Progenitor cell of endocrine pancreas (in vitro differentiated cells): ENCODE measurements around the gene RASSF6. TPM values are rescaled to one million over a fixed set of nuclear protein-coding genes. Genes with fewer than 3 reads are reported as not detected.

ENCODE experiments used
- DNase-seq: peaks from one replicate; pipeline ENCODE4 v3.0.0; 2021; ENCODE audit warnings: low spot score; ENCODE audit not compliant: unreplicated experiment
- H3K27ac Mint-ChIP-seq: 2 replicates; pipeline ENCODE4 v1.8.0; 2021; ENCODE audit warnings: mild to moderate bottlenecking, moderate library complexity, mixed read lengths
- H3K27me3 Mint-ChIP-seq: 2 replicates; pipeline ENCODE4 v1.8.0; 2021; ENCODE audit warnings: mixed read lengths
- H3K36me3 Mint-ChIP-seq: 2 replicates; pipeline ENCODE4 v1.8.0; 2022; ENCODE audit warnings: mixed read lengths; ENCODE audit not compliant: insufficient read depth
- H3K4me1 Mint-ChIP-seq: 2 replicates; pipeline ENCODE4 v1.8.0; 2021; ENCODE audit warnings: low read depth, mixed read lengths
- H3K4me3 Mint-ChIP-seq: 2 replicates; pipeline ENCODE4 v1.8.0; 2021; ENCODE audit warnings: low read depth, mild to moderate bottlenecking, moderate library complexity, mixed read lengths
- H3K9me3 Mint-ChIP-seq: 2 replicates; pipeline ENCODE4 v1.8.0; 2021; ENCODE audit warnings: low read depth, mixed read lengths
- total RNA-seq: library from RNA; stranded (reverse); gene quantifications from 2 replicates; pipeline ENCODE4 v1.2.1, GENCODE V29; 2021
- TF ChIP-seq, protein P1 (sequence below): fragments of 200-600 bp; sonication (generic); IDR thresholded peaks from one replicate; pipeline ENCODE4 v1.5.0; 2021; ENCODE audit warnings: antibody characterized with exemption, mild to moderate bottlenecking; ENCODE audit not compliant: unreplicated experiment

RASSF6 gene
- total RNA-seq, 1 donor from 2014 or later = 10.1 TPM

DNA sequence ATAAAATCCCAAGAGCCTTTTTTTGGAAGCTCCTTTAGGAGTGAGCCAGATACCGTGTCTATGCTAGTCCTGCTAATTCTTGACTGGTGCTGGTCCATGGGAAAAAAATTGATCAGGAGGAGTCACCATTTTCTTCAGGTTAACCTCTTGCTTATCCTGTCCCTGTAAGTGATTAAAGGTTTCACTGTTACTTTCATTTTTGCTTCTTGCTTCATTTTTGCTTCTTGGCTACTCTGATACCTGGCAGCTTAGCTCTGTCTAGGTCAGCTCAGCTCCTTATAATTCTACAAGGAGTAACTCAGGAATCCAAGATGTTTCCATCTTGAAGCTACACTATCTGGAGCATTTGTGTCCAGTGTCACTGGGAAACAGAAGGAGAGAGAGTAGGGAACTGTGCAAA is 93.0 kb downstream of the RASSF6 start:
- H3K27me3 Mint-ChIP-seq = no peaks in the 10 kb centered on the region
- no peak overlapping the region for H3K4me3 Mint-ChIP-seq
- DNase-seq = no peak
- no peak overlapping the region for H3K27ac Mint-ChIP-seq
- no peaks in the 10 kb centered on the region for H3K9me3 Mint-ChIP-seq
- TF ChIP-seq, protein P1, sequence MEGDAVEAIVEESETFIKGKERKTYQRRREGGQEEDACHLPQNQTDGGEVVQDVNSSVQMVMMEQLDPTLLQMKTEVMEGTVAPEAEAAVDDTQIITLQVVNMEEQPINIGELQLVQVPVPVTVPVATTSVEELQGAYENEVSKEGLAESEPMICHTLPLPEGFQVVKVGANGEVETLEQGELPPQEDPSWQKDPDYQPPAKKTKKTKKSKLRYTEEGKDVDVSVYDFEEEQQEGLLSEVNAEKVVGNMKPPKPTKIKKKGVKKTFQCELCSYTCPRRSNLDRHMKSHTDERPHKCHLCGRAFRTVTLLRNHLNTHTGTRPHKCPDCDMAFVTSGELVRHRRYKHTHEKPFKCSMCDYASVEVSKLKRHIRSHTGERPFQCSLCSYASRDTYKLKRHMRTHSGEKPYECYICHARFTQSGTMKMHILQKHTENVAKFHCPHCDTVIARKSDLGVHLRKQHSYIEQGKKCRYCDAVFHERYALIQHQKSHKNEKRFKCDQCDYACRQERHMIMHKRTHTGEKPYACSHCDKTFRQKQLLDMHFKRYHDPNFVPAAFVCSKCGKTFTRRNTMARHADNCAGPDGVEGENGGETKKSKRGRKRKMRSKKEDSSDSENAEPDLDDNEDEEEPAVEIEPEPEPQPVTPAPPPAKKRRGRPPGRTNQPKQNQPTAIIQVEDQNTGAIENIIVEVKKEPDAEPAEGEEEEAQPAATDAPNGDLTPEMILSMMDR = no peak
- peaks cover 9% of the 10 kb centered on the region for H3K4me1 Mint-ChIP-seq
- no peaks in the 10 kb centered on the region for H3K36me3 Mint-ChIP-seq

DNA sequence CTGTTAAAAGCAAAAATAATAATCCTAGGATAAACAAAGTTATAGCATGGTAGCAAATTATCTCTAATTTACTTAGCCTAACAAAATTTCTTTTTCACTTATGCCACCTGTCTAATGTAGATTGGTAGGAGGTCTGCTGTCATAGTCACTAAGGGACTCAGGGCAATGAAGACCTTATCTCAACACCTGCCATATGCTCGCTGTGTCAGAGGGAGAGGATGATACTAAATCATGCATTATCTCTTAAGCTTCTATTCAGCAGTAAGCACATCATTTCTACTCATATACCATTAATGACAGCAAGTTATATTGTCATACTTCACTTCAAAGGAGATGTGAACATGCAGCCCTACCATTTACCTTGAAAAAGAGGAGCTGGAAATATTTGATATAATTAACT is 94.6 kb downstream of the RASSF6 start:
- H3K27ac Mint-ChIP-seq = no peak overlapping the region
- H3K27me3 Mint-ChIP-seq = no peaks in the 10 kb centered on the region
- H3K4me1 Mint-ChIP-seq = peaks cover 9% of the 10 kb centered on the region
- no peaks in the 10 kb centered on the region for H3K9me3 Mint-ChIP-seq
- TF ChIP-seq, protein P1 = no peak
- no peaks in the 10 kb centered on the region for H3K36me3 Mint-ChIP-seq
- H3K4me3 Mint-ChIP-seq = no peak overlapping the region
- DNase-seq = no peak

DNA sequence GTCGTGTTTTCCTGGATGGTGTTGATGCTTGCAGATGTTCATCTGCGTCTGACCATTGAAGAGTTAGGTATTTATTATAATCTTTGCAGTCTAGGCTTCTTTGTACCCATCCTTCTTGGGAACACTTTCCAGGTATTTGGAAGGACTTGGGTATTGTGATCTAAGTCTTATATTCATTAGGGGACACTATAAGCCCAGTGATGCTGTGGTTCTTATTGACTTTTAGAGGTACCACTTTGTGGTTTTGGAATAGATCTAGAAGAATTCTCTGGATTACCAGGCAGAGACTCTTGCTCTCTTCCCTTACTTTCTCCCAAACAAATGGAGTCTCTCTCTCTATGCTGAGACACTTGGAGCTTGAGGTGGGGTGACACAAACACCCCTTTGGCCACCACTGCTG is 97.1 kb downstream of the RASSF6 start:
- H3K36me3 Mint-ChIP-seq = peaks cover 2% of the 10 kb centered on the region
- DNase-seq = no peak
- H3K4me1 Mint-ChIP-seq = peaks cover 9% of the 10 kb centered on the region
- H3K9me3 Mint-ChIP-seq = peaks cover 15% of the 10 kb centered on the region
- H3K27me3 Mint-ChIP-seq = no peaks in the 10 kb centered on the region
- TF ChIP-seq, protein P1 = no peak
- H3K27ac Mint-ChIP-seq = no peak overlapping the region
- H3K4me3 Mint-ChIP-seq = no peak overlapping the region

Other genes with a start within 250 kb of the RASSF6 start
- gene ALB, start 216.1 kb downstream of the RASSF6 start, total RNA-seq = 11.6 and 13.8 TPM in 2 replicates
- gene AFP, start 184.2 kb downstream of the RASSF6 start, total RNA-seq = 166 and 254 TPM in 2 replicates
- gene AFM, start 138.7 kb downstream of the RASSF6 start, total RNA-seq = 0.26 and 0.47 TPM in 2 replicates
- gene CXCL8, start 120.1 kb upstream of the RASSF6 start, total RNA-seq = 0.84 and 1.1 TPM in 2 replicates
- 0.44 and 1.1 TPM in 2 replicates for gene CXCL6, start 216.2 kb upstream of the RASSF6 start, total RNA-seq
- not detected in 2 replicates for gene PF4V1, start 232.9 kb upstream of the RASSF6 start, total RNA-seq
- gene CXCL1, start 249.0 kb upstream of the RASSF6 start, total RNA-seq = 2.7 and 3.6 TPM in 2 replicates